NCI-H128 (cell line): ENCODE data around the gene TRAPPC11.

Experiments used
- DNase-seq: peaks from one replicate; lab custom pipeline; 2025; ENCODE audit not compliant: unreplicated experiment; lab: John Stamatoyannopoulos, UW

TRAPPC11 gene

DNA sequence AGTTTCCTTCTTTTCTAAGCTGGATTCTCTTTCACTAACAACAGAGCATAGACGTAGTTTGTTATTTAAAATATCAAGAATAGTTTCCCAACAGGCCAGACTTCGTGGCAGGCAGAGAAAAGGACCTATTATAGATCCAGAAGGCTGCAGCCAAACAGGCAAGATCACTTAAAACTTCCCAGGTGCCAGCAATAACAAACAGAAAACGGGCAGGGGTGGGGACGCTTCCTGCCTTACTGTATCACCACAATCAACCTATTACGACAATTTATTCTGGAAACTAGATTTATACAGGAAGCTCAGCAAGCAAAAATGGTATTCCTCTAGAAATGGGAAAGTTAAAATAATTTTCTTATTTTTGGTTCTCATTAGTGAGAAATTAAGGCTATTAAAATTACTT lies 22.2 kb upstream of the TRAPPC11 start:
- DNase-seq, result no peak

DNA sequence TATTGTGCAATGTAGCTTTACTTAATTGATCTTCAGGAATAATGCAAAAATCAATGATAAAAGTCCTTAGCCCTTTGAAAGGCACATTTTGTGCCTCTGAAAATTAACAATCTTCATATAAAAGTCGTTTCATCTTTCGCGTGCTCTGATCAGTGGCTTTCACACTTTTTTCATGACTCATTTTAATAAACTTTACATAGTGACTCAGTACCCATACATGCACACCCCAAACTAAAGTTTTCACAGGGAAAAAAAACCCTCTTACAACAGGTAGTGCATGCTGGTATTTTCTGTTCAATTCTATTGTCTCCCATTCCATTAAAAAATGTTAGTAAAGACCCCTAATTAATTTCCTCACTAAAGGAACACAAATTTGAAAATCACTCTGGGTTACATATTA lies 21.6 kb upstream of the TRAPPC11 start:
- DNase-seq, result no peak

DNA sequence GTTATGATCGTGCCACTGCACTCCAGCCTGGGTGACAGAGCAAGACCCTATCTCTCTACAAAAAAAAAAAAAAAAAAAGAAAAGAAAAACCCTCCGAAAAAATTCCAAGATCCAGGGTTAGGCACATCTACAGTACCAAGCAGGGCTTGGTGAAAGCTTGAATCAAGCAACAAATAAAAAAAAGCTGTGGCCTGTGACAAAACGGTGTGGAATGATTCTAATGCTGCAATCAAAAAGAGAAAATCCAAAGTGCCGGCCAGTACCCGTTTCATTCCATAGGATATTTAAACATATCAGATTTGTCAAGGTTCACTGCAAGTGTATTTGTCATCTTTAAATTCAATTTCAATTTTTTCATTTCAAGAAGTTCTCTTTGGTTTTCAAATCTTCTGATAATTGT lies 20.7 kb upstream of the TRAPPC11 start:
- DNase-seq, result no peak

DNA sequence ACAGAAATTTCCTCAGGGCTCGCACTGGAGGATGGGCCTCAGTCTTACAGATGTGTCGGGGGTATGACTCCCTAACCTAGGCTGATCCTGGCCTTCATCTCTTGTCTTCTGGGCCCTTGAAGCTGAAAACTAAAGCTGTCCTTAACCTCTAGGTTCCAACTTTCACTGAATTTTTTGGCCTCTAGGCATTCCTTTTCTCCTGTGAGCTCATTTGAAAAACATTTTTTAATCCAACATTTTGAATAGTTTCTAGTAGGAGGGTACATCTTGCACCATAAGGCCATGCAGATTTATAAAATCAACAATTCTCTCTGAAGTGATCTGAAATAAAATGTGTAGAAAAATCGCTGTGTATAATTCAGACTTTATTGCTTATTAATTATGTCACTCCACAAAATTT lies 19.8 kb upstream of the TRAPPC11 start:
- no peak for DNase-seq

DNA sequence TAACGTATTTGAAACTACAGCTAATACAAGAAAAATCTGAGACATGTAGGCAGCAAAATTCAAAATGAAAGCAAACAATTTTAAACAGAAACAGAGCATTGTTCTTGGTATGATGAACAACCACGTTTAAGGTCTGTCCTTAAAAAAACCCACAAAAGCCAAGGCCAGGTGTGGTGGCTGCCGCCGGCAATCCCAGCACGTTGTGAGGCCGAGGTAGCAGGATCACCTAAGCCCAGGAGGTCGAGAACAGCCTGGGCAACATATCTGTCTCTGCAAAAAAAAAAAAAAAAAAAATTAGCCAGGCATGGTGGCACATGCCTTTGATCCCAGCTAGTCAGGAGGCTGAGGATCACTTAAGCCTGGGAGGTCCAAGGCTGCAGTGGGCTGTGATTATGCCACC lies 13.8 kb upstream of the TRAPPC11 start:
- no peak for DNase-seq

DNA sequence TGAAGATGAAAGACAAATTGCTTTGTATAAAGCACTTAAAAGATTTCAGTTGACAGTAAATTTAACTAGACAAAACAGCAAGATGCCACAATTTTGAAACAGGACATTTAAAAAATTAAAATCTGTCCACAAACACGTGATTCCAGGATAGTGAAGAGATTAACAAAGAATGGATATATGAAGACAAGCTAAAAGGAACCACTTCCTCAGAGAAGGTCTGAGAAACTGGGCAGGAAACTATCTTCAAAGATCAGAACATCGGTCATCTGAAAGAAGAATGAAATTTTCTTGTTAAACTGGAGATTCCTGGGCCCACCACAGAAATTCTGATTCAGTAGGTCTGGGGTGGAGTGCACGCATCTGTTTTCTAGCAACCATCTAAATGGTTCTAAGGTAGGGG lies 1.5 kb upstream of the TRAPPC11 start:
- DNase-seq, result no peak

DNA sequence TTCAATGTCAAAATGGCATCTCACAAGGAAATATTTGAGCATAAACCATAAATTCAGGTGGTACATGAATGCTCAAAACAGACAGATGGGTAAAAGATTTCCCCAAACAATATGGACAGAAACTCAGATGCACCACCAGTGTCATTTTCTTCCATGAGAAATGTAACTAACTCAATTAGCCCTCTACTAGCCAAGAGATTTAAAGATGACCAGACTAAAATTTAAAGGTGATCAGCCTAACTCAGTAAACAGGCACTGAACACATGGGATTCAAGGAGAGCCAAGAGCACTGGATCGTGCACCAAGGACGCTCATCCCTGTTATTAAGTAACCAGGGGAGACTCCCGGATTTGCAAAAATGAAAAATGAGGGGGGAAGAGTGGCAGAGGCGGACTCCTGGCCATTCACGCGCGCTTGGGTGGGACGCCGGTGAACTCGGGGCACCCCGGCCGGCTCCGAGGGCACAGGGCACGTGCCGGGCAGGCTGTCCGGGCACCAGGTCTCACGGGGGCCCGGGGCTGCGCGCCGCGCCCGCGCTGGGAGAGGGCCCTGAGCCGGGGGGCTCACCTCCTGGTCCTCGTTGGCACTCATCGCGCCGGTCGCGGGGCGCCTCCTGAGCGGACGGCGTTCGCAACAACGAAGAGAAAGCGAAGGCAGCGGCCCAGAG lies 598 bp upstream of the TRAPPC11 start:
- no peak for DNase-seq

DNA sequence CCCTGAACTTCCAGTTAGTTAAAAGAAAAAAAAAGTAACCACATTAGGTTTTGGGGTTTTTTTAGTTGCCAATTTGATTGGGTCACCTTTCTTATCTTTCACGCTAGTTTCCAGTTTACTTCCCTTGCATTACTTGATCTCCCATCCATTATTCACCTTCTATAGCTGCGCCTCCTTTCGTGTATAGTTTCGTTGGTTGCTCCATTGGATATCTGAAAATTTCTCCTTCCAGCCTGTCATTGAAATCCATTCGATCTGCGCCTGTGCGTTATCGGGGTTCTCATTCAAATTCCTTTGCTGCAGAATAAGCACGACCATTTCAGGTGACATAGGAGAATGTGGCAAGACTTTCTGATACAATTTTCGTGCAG lies 764 bp downstream of the TRAPPC11 start:
- DNase-seq, result no peak

DNA sequence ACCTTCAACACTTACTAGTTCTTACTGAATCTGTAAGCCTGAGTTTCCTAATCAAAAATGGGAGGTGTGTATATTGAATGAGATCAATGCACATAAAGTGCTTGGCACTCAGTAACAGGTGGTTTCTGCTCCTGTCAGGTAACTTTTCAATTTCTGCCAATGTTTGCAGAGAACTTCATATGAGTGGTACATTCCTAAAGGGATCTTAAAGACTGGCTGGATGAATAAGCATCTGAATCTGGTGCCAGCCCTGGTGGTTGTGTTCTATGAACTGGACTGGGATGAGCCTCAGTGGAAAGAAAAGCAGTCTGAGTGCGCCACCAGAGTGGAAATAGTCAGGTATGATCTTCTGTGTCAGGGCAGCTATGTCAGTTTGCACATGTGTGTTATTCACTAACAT lies 7.0 kb downstream of the TRAPPC11 start:
- no peak for DNase-seq

DNA sequence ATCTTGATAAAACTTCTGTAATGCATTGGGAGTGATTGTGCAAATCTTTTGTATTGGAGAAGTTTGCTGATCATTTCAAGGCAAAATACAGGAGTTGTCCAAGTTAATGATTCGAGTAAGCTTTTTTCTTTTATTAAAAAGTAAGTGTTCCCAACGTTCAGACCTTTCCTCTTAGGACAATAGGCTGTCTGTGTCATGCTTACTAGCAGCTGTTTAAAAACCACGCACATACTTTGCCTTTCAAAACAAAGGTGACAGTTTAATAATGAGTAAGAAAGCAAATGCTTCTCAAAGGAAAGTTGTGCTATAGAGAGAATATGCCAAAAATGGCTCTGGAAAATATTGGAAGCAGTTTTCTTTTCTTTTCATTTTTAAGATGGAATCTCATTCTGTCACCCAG lies 11.2 kb downstream of the TRAPPC11 start:
- DNase-seq, result no peak

DNA sequence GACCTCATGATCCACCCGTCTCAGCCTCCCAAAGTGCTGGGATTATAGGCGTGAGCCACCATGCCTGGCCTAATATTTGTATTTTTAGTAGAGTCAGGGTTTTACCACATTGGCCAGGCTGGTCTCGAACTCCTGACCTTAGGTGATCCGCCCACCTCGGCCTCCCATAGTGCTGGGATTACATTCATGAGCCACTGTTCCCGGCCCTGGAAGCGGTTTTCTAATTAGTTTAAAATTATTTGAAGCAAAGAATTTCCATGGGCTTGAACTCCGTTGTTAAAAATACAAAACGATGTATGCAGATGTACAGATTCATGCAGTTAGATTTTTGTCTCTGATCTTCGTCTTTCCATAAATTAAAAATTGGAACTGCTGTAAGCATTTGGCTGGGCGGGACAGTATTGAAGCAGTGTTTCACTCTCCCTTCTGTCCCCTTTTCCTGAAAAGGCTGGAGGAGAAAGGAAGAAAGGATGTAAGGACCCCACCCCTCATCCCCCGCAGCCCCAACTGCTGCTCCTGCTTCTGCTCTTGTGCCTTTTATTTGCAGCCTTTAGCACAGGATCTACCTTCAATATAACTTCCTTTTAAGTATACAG lies 12.0 kb downstream of the TRAPPC11 start:
- DNase-seq, result no peak

DNA sequence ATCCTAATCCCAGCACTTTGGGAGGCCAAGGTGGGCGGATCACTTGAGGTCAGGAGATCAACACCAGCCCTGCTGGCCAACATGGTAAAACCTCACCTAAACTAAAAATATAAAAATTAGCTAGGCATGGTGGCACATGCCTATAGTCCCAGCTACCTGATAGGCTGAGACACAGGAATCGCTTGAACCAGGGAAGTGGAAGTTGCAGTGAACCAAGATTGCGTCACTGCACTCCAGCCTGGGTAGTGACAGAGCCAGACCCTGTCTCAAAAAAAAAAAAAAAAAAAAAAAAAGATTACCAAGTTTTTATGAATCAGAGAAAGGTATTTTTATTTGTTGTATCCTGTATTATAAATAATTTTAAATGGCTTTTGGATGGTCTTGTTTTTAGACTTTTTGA lies 15.1 kb downstream of the TRAPPC11 start:
- DNase-seq, result no peak

DNA sequence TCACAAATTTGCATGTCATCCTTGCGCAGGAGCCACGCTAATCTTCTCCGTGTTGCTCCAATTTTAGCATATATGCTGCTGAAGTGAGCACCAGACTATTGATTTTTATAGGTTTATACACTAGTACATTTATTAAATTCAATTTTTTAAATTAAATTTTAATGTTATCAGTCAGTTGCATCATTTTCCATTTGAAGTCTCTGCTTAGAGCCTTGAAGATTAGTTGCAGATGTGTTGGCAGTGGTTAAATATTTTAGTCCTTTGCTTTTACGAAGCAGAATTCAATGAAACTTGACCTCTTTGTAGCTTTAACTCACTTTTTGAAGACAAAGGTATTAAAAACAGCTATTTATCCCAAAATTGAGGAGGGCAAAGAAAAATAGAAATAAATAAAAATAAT lies 16.5 kb downstream of the TRAPPC11 start:
- no peak for DNase-seq

DNA sequence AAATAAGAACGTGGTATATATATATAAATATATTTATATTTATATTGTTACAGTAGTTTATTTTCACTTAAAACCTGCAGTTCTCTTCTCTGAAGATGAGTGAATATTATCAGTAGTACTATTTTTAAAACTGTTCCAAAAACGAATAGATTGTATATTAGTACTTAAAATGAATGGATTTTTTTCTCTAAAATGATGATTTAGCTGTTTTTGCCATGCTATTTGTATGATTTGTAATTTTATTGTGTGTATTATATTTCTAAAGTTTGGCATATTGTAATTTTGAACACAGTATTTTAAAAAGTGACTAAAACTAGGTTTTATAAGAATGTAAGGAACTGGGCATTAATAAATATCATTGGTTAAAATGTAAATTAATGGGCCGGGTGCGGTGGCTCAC lies 22.0 kb downstream of the TRAPPC11 start:
- no peak for DNase-seq

DNA sequence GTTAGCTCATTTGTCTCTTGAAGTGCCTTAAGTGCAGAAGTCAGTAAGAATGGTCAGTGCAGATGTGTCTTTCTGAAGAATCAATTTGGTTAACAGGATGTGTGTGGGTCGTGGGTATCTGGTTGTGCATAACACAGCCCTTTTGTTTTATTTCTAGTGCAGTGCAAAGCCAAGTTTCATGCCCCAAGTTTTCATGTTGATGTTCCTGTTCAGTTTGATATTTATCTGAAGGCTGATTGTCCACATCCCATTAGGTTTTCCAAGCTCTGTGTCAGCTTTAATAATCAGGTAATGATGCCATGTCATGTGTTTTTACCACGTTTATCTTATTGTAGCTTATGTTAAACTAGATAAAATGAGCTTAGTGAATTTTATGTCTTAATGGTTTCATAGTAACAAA lies 27.4 kb downstream of the TRAPPC11 start:
- DNase-seq, result no peak

DNA sequence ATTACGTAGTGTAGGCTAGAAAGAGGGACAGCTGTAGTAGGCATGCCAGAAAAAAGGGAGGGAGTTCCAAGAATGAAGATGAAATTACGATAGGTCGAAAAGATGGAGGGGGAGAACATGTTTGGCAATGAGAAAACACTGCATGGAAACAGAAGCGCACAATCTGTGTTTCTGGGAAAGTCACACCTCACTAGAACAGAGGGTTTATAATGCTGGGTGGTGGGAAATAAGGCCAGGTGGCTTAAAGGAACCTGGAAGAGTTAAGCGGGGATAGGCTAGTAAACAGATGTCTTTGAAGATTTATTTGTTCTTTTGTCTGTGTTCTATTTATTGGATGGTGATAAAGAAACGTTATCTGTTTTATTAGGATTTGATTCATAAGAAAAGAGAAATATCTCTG lies 29.1 kb downstream of the TRAPPC11 start:
- no peak for DNase-seq

DNA sequence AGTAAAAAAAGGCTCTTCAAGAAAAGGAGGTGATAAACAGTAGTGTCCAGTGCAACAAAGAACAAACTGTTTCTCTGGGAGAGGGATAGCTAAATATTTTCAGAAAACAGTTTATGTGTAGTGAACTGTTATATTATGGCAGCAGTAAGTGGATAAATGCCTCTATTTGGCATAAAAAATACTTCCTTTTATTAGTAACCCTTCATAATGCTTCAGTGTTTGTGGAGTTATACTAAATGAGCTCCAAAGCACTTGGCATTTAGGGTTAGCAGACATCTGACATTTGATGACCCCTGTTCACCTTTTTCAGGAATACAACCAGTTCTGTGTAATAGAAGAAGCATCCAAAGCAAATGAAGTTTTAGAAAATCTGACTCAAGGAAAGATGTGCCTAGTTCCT lies 31.9 kb downstream of the TRAPPC11 start:
- no peak for DNase-seq

DNA sequence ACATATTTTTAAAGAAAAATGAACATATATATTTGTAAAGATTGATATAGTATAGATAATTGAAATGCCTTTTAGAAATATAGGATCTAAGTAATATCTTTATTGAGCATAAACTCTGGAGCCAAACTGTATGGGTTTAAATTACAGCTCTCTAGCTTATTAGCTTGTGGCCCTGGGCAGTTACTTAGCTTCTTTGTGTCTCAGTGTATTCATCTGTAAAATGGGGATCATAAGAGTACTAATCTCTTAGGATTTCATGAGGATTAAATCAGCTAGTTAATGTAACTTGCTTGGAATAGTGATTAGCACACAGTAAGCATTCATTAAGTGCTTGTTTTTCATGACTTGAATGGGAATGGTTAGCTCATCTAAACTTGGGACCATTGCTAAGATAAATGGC lies 32.8 kb downstream of the TRAPPC11 start:
- DNase-seq, result no peak

DNA sequence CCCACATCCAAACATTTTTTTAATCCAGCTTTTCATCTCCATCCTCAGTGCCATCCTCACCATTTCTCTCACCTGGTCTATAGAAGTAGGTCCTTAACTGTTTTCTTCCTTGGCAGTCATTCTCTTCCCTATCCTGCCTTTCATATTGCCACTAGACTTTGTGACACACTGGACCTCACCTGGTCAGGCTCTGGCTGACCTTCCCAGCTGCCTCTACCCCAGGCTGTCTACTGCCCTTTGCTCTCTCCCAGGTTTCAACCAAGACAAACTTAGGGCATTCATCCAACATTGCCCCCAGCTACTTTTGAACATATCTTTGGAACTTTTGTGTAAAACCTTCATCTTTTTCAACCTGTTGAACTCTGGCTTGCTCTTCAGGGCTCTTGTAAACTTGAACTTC lies 39.8 kb downstream of the TRAPPC11 start:
- no peak for DNase-seq

DNA sequence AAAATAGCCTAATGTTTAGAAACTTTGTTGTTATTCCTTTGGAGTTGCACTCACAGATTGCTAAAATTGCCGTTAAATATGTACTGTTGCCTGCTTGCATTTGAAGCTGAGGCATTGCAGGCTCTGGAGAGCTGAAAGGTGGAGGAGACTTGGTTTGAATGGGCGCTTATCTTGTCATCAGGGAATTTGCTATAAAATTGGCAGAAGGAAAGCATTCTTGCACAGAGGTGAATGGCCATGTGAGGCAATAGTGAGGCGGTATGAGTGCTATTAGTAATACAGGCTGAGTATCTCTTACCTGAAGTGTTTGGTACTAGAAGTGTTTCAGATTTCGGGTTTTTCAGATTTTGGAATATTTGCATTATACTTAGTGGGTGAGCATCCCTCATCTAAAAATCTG lies 41.3 kb downstream of the TRAPPC11 start:
- no peak for DNase-seq

DNA sequence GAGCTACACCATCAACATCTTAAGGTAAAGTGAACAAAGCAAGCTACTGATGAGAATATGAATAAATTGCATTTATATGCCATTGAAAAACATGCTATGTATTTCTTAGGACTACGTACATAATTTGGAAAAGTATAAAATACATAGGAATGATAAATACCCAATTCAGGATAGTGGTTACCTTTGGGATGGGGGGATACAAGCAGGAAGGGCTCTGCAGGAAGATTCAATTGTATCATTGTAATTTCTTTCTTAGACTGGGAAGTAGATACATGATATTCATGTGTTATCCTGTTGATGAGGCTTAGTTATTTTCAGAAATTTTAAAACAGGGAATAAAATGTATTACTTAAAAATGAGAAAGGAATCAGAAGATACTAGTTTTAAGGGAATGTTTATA lies 43.4 kb downstream of the TRAPPC11 start:
- no peak for DNase-seq

DNA sequence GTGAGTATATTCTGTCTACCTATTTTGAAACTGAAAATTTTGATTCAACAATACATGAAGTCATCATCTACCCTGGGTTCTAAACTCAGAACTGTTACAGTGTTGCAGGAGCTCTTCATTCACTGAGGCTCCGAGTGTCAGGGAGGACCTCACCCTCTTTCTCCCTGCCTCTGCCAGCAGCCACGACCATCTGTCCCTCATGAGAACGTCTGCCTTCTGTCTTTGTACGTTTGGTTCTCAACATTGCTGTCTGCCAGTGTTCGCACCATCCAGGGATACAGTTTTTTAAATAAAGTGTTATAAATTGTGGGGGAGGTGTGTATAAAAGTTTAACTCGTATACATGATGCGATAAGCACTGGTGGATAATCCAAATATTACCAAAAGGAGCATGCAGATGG lies 55.5 kb downstream of the TRAPPC11 start:
- DNase-seq, result no peak

DNA sequence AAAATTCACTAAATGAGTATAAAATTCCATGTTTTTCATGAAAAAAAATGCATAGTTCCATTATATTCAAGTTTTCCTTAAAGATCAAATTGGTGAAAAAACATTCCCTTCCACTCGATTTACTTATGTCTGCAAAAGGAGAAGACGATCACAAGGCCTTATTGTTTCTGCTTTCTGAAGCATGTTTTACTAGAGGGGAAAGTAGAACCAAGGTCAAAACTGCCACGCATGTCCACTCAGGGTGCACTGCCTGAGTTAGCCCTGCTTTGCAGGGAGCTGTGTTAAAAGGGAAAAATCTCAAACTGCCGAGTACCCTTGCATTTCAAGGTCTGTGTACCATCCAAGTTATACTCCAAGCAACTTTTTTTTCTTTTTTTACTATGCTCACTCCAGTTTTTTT lies 57.2 kb downstream of the TRAPPC11 start:
- DNase-seq, result no peak
